K562 (cell line): ENCODE results near the gene PMFBP1. TPM values are rescaled to one million over a fixed set of nuclear protein-coding genes. Genes with fewer than 3 reads are reported as not detected.

ENCODE experiments used
- ARID2 ChIP-seq: fragments of 450-650 bp; IDR thresholded peaks from 2 replicates; pipeline ENCODE4 v1.6.1; 2017; ENCODE audit warnings: antibody characterized with exemption, mild to moderate bottlenecking
- CBX5 ChIP-seq: IDR thresholded peaks from 2 replicates; pipeline ENCODE4 v1.6.1; 2014; ENCODE audit warnings: low read depth, borderline replicate concordance
- FOSL1 ChIP-seq: fragments of 200-800 bp; sonication (Bioruptor generic); conservative IDR thresholded peaks from 2 replicates; pipeline ENCODE4 v1.6.1; 2016; ENCODE audit warnings: missing genetic modification characterization, missing compliant biosample characterization
- JUND ChIP-seq, 2 experiments: IDR thresholded peaks; 2 replicates in 1 of 2; 3 replicates in 1 of 2; pipeline ENCODE4 v1.6.1; 2011; ENCODE audit warnings: borderline replicate concordance in 2 of 2, low read depth in 2 of 2, low read length in 2 of 2, improper control_type of control experiment in 1 of 2, missing biosample characterization in 1 of 2, missing genetic modification characterization in 1 of 2, missing genetic modification reagents in 1 of 2
- KLF16 ChIP-seq: IDR thresholded peaks from 2 replicates; pipeline ENCODE4 v1.6.1; 2016; ENCODE audit warnings: antibody characterized with exemption
- L3MBTL2 ChIP-seq: fragments of 450-650 bp; IDR thresholded peaks from 2 replicates; pipeline ENCODE4 v1.6.1; 2016; ENCODE audit warnings: mild to moderate bottlenecking, moderate library complexity
- ZBTB40 ChIP-seq, 2 experiments: fragments of 450-650 bp in 1 of 2; sonication (generic) in 1 of 2; formaldehyde crosslinking in 1 of 2; IDR thresholded peaks; 2 replicates each; pipeline versions ENCODE4 v1.7.1 to v1.9.0; 2016 to 2022; ENCODE audit warnings: inconsistent platforms in 1 of 2, mild to moderate bottlenecking in 1 of 2, missing genetic modification reagents in 1 of 2
- ZNF57 ChIP-seq: fragments of 450-650 bp; formaldehyde crosslinking; IDR thresholded peaks from 2 replicates; pipeline ENCODE4 v1.4.0; 2020; ENCODE audit warnings: mild to moderate bottlenecking, moderate library complexity
- polyA plus RNA-seq, 8 experiments: library from polyadenylated mRNA; depleted of rRNA in 4 of 8; stranded (reverse) in 5 of 8; unstranded in 3 of 8; fragments of >200 nt; fragmentation: Nextera tagmentation in 2 of 8; fragmentation: Illumina TruSeq in 1 of 8; extraction: Ambion mirVana in 2 of 8; extraction: Trizol in 1 of 8; gene quantifications; 2 replicates each; pipeline versions ENCODE4 v1.2.1 to v1.2.3, GENCODE V29; 2011 to 2014; ENCODE audit warnings: inconsistent platforms in 1 of 8, missing spikeins in 1 of 8
- total RNA-seq, 7 experiments: library from RNA; depleted of rRNA in 6 of 7; stranded (reverse); fragments of >200 nt in 6 of 7; fragmentation: Illumina TruSeq in 2 of 7; extraction: Trizol in 2 of 7; gene quantifications; 2 replicates each; pipeline versions ENCODE4 v1.2.1 to v1.2.3, GENCODE V29; 2011 to 2021; ENCODE audit warnings: low replicate concordance in 1 of 7

PMFBP1 gene
- total and polyA plus RNA-seq, 9 of the 15 experiments (the other 6 are each of a cell fraction or from before 2014, with no cell fraction given), result 0.13 to 0.91 (median 0.47) TPM

- TF ChIP-seq ZBTB40 (IDR thresholded peaks at IDR 0.05), result no peak
- no peak for TF ChIP-seq ZBTB40 (CRISPR knock-in tag; IDR thresholded peaks at IDR 0.05)
- TF ChIP-seq ARID2, result no peak
- TF ChIP-seq JUND (IDR thresholded peaks at IDR 0.05; ENCODE audit: borderline replicate concordance, low read depth, low read length), result no peak
- TF ChIP-seq JUND (tag; IDR thresholded peaks at IDR 0.05; ENCODE audit: borderline replicate concordance, low read depth, low read length), result peak; percentile 42; the same call in 1 of the 3 replicates
- peak; percentile 80 for TF ChIP-seq L3MBTL2
- no peak for TF ChIP-seq CBX5
- TF ChIP-seq FOSL1 (tag), result peak; percentile 78
- TF ChIP-seq ZNF57 (CRISPR knock-in tag), result no peak
- TF ChIP-seq KLF16, result no peak
These were observed 60.1 kb downstream of the PMFBP1 start (continued) for GRCh38 chr16:72111657-72112451.
